Measurements from ENCODE around the gene EIF4A2.

DNA sequence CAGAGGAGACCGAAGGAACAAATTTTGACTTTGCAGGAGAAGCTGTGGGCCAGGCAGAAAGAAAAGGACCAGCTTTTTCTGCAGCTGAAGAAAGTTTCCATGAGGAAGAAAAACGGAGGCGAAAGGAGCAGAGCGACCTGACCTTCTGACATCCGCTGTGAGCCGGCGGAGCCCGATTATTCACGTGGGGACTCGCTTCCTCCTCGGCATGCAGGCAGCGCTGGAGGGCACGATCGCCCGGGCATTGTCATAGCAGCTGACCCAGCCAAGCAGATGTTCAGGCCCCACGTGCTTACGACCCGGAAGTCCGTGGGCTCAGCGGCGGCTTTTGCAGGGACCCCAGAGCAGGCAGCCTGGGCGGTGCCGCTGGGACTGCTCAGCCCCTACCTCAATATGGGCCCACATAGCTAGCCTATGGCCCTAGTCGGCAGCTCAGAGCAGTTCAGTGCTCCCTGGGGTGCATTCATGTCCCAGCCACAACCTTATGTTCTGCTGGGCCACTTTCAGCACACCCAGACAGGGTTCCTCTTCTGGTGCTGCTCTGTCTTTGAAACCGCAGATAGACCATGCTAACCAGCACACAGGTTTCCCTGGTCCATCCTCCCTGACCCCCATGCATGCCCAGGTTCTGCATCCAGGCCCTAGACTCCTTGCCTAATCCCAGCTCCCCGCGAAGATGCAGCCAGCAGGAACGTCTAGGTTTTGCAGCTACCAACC is 10.5 kb upstream of the EIF4A2 start:
- TF ChIP-seq, protein P1, sequence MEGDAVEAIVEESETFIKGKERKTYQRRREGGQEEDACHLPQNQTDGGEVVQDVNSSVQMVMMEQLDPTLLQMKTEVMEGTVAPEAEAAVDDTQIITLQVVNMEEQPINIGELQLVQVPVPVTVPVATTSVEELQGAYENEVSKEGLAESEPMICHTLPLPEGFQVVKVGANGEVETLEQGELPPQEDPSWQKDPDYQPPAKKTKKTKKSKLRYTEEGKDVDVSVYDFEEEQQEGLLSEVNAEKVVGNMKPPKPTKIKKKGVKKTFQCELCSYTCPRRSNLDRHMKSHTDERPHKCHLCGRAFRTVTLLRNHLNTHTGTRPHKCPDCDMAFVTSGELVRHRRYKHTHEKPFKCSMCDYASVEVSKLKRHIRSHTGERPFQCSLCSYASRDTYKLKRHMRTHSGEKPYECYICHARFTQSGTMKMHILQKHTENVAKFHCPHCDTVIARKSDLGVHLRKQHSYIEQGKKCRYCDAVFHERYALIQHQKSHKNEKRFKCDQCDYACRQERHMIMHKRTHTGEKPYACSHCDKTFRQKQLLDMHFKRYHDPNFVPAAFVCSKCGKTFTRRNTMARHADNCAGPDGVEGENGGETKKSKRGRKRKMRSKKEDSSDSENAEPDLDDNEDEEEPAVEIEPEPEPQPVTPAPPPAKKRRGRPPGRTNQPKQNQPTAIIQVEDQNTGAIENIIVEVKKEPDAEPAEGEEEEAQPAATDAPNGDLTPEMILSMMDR (IDR thresholded peaks at IDR 0.05 in 2 of 3, conservative IDR thresholded peaks at IDR 0.05 in 1 of 3; ENCODE audit: borderline replicate concordance in 1 of 3, insufficient read depth in 1 of 3, low read depth in 2 of 3, low read length in 2 of 3), result no peak
- TF ChIP-seq EZH2phosphoT487 (IDR thresholded peaks at IDR 0.05; ENCODE audit: borderline replicate concordance) (no peak), SP1 (IDR thresholded peaks at IDR 0.05; ENCODE audit: low read depth) (no peak), POLR2A (IDR thresholded peaks at IDR 0.05; ENCODE audit: borderline replicate concordance, extremely low read depth, insufficient read depth, insufficient read length) (no peak), RAD21 (IDR thresholded peaks at IDR 0.05; ENCODE audit: low read depth) (no peak), EZH2 (IDR thresholded peaks at IDR 0.05) (no peak), EGR1 (IDR thresholded peaks at IDR 0.05; ENCODE audit: low read depth) (no peak), TCF7L2 (IDR thresholded peaks at IDR 0.05; ENCODE audit: borderline replicate concordance, extremely low read depth, insufficient read depth, insufficient read length) (no peak)
